SK-N-SH (cell line): ENCODE measurements around the gene PHACTR3.

Source experiments
- ELF1 ChIP-seq: IDR thresholded peaks from 2 replicates; pipeline ENCODE4 v1.4.0; 2012
- MAX ChIP-seq: IDR thresholded peaks from 2 replicates; pipeline ENCODE4 v1.4.0; 2012; ENCODE audit warnings: low read depth
- NRF1 ChIP-seq: IDR thresholded peaks from 2 replicates; pipeline ENCODE4 v1.6.1; 2012; ENCODE audit warnings: low read depth, mild to moderate bottlenecking, low read length
- POLR2AphosphoS5 ChIP-seq: IDR thresholded peaks from 2 replicates; pipeline ENCODE4 v1.6.1; 2012; ENCODE audit warnings: low read depth, low read length
- SIN3A ChIP-seq: IDR thresholded peaks from 2 replicates; pipeline ENCODE4 v1.6.1; 2012; ENCODE audit warnings: low read depth, mild to moderate bottlenecking, low read length, moderate library complexity, borderline replicate concordance
- TF ChIP-seq, protein P1 (sequence below): fragments of 200-600 bp; sonication (generic); IDR thresholded peaks from 2 replicates; pipeline ENCODE4 v1.6.1; 2017; ENCODE audit warnings: antibody characterized with exemption, mild to moderate bottlenecking, moderate library complexity

DNA sequence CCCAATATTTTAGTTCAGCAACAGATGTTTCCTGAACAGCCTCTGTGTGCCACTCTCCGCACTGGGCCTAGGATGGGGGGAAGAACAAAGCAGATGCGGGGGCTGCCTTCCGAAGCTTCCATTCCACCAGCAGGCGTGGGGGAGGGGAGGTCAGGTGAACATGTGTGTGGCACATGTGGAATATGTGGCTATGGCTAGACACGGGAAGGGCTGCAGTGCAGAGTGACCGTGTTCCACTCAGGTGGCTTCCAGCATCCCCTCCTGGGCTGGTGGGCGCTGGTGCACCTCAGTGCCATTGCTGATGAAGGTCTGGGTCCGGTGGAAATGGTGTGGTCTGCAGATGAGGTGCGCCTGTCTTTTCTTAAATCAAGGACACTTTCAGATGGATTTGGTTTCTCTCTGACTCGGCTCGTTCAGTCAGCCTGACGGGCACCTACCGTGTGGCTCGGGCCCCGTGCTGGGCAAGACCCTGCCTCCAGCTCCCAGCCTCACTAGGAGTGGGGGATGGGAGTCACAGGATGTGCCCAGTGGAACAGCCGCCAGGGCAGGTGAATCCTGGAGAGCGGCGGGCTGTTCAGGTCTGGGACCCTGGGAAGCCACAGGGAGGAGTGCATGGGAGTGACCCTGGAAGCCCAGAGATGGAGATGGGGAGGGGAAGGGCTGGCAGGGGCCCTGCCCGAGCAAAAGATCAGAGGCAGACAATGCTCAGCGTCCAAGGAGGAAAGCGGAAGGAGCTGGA lies 218.1 kb downstream of the PHACTR3 start:
- TF ChIP-seq MAX = no peak
- TF ChIP-seq, protein P1, sequence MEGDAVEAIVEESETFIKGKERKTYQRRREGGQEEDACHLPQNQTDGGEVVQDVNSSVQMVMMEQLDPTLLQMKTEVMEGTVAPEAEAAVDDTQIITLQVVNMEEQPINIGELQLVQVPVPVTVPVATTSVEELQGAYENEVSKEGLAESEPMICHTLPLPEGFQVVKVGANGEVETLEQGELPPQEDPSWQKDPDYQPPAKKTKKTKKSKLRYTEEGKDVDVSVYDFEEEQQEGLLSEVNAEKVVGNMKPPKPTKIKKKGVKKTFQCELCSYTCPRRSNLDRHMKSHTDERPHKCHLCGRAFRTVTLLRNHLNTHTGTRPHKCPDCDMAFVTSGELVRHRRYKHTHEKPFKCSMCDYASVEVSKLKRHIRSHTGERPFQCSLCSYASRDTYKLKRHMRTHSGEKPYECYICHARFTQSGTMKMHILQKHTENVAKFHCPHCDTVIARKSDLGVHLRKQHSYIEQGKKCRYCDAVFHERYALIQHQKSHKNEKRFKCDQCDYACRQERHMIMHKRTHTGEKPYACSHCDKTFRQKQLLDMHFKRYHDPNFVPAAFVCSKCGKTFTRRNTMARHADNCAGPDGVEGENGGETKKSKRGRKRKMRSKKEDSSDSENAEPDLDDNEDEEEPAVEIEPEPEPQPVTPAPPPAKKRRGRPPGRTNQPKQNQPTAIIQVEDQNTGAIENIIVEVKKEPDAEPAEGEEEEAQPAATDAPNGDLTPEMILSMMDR = no peak
- TF ChIP-seq POLR2AphosphoS5 = no peak
- TF ChIP-seq ELF1 = no peak
- TF ChIP-seq SIN3A = no peak
- no peak for TF ChIP-seq NRF1
